Neural progenitor cell (in vitro differentiated cells): Measurements from ENCODE around the gene ATL3. TPM values are rescaled to one million over a fixed set of nuclear protein-coding genes. Genes with fewer than 3 reads are reported as not detected.

Experiments
- DNase-seq: peaks from one replicate; pipeline ENCODE4 v3.0.0-alpha.2; 2016; ENCODE audit warnings: low spot score
- H2AFZ ChIP-seq: fragments of 200-600 bp; sonication (generic); replicated peaks from 2 replicates; pipeline ENCODE4 v1.6.1; 2016; ENCODE audit warnings: antibody characterized with exemption
- H3F3A ChIP-seq: fragments of 200-600 bp; sonication (generic); 2 replicates; pipeline ENCODE4 v1.6.1; 2016; ENCODE audit warnings: antibody characterized with exemption, low read depth
- H3K27ac ChIP-seq: fragments of 200-600 bp; sonication (generic); 2 replicates; pipeline ENCODE4 v1.5.1; 2016; ENCODE audit warnings: mild to moderate bottlenecking
- H3K27me3 ChIP-seq: fragments of 200-600 bp; sonication (generic); 2 replicates; pipeline ENCODE4 v1.6.1; 2016; ENCODE audit warnings: mild to moderate bottlenecking, moderate library complexity
- H3K36me3 ChIP-seq: fragments of 200-600 bp; sonication (generic); 2 replicates; pipeline ENCODE4 v1.5.1; 2016
- H3K4me1 ChIP-seq: fragments of 200-600 bp; sonication (generic); 2 replicates; pipeline ENCODE4 v1.6.1; 2016; ENCODE audit warnings: mixed run types
- H3K4me2 ChIP-seq: fragments of 200-600 bp; sonication (generic); 2 replicates; pipeline ENCODE4 v1.6.1; 2016
- H3K4me3 ChIP-seq: fragments of 200-600 bp; sonication (generic); 2 replicates; pipeline ENCODE4 v1.5.1; 2016
- H3K79me2 ChIP-seq: fragments of 200-600 bp; sonication (generic); 2 replicates; pipeline ENCODE4 v1.6.1; 2016; ENCODE audit warnings: low read depth
- H3K9ac ChIP-seq: fragments of 200-600 bp; sonication (generic); 2 replicates; pipeline ENCODE4 v1.6.1; 2016
- H3K9me3 ChIP-seq: fragments of 200-600 bp; sonication (generic); 2 replicates; pipeline ENCODE4 v1.5.1; 2016; ENCODE audit warnings: low read depth
- H4K20me1 ChIP-seq: fragments of 200-600 bp; sonication (generic); 2 replicates; pipeline ENCODE4 v1.6.1; 2016; ENCODE audit warnings: low read depth
- H3K27ac Mint-ChIP-seq: 3 replicates; pipeline ENCODE4 v1.8.0; 2021; ENCODE audit warnings: mixed read lengths
- H3K27me3 Mint-ChIP-seq: 2 replicates; pipeline ENCODE4 v1.8.0; 2022; ENCODE audit warnings: low read depth, mild to moderate bottlenecking, inconsistent platforms, moderate library complexity, mixed read lengths; ENCODE audit not compliant: insufficient read depth
- H3K36me3 Mint-ChIP-seq: 3 replicates; pipeline ENCODE4 v1.8.0; 2021; ENCODE audit warnings: mixed read lengths
- H3K4me1 Mint-ChIP-seq: 3 replicates; pipeline ENCODE4 v1.8.0; 2021; ENCODE audit warnings: mixed read lengths
- H3K4me3 Mint-ChIP-seq: 3 replicates; pipeline ENCODE4 v1.8.0; 2021; ENCODE audit warnings: mild to moderate bottlenecking, moderate library complexity, mixed read lengths
- H3K9me3 Mint-ChIP-seq: 3 replicates; pipeline ENCODE4 v1.8.0; 2020; ENCODE audit warnings: mixed read lengths
- CTCF ChIP-seq: fragments of 200-600 bp; sonication (generic); IDR thresholded peaks from 2 replicates; pipeline ENCODE4 v1.5.1; 2017; ENCODE audit warnings: antibody characterized with exemption, mild to moderate bottlenecking
- EZH2 ChIP-seq: fragments of 200-600 bp; sonication (generic); IDR thresholded peaks from 2 replicates; pipeline ENCODE4 v1.6.1; 2017; ENCODE audit warnings: antibody characterized with exemption, mild to moderate bottlenecking, moderate library complexity
- EZH2phosphoT487 ChIP-seq: fragments of 200-600 bp; sonication (generic); IDR thresholded peaks from 2 replicates; pipeline ENCODE4 v1.6.1; 2017; ENCODE audit warnings: antibody characterized with exemption
- total RNA-seq: library from RNA; depleted of rRNA; stranded (reverse); fragments of >200 nt; gene quantifications from 2 replicates; pipeline ENCODE4 v1.2.3, GENCODE V29; 2015; ENCODE audit warnings: low replicate concordance

The ATL3 gene
- total RNA-seq, 1 donor from 2014 or later: 19.5 TPM

DNA sequence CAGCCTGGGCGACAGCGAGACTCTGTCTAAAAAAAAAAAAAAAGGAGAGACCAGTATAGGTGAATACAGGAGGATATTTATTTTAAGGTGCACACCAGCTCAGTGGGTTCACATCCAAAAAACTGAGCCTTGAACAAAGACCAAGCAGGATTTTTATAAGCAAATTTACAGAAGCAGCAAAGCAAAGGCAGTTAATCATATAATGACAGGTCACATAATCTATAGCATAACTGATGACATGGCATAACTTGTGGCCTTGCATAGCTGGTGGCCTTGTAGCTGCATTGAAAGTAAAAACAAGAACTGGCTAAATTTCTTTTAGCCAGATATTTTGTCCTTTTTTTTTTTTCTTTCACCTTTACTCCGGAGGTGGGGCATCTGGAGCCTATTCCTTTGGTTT, 54.2 kb downstream of the ATL3 start:
- Histone ChIP-seq H2AFZ (no peak overlapping the region), H3K27me3 (peaks cover 29% of the 10 kb centered on the region), H3K4me3 (no peak overlapping the region), H4K20me1 (no peaks in the 10 kb centered on the region), H3K4me2 (no peak overlapping the region), H3K4me1 (peaks cover 7% of the 10 kb centered on the region), H3K27ac (no peak overlapping the region), H3F3A (peaks cover 26% of the 10 kb centered on the region), H3K36me3 (no peaks in the 10 kb centered on the region), H3K9me3 (no peaks in the 10 kb centered on the region), H3K9ac (no peak overlapping the region), H3K79me2 (no peaks in the 10 kb centered on the region)
- H3K9me3 Mint-ChIP-seq: no peaks in the 10 kb centered on the region
- H3K4me3 Mint-ChIP-seq: no peak overlapping the region
- peaks cover 14% of the 10 kb centered on the region for H3K27me3 Mint-ChIP-seq
- peaks cover 4% of the 10 kb centered on the region for H3K4me1 Mint-ChIP-seq
- DNase-seq: no peak
- TF ChIP-seq EZH2: no peak
- TF ChIP-seq EZH2phosphoT487: no peak
- TF ChIP-seq CTCF: no peak
- no peaks in the 10 kb centered on the region for H3K36me3 Mint-ChIP-seq
- no peak overlapping the region for H3K27ac Mint-ChIP-seq

DNA sequence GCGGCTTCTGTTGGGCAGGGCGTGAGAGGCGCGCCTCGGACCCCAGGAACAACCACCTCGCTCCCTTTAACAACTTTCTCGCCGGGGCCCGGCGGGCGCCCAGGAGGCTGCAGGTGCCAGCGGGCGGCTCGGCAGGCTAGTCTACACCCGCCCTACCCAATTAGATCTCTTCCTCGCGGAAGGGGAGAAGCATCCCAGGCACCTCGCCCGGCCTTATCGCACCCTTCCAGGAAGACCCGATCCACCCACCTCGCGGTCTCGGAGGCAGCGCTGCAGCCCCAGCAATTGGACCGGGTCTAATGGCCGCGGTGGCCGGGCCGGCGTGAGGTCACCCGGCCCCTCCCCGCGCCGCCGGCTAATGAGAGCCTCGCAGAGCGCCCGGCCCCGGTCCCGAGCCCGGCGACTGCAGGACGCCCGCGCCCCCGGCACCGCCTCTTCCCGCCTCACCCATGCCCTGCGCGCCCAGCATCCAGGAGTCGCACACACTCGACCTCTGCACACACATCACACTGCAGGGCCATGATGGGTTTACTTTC, 57.0 kb downstream of the ATL3 start, which contains the start of gene PLAAT3:
Gene PLAAT3, minus strand, starts transcription at position 298 of the 536 bp plus-strand sequence. CDS start 419 bp downstream, outside the sequence.
- no peaks in the 10 kb centered on the region for H4K20me1 ChIP-seq
- H3K27ac Mint-ChIP-seq: no peak within 1 kb of the TSS
- no peak within 1 kb of the TSS for H3K27ac ChIP-seq
- H3K4me3 ChIP-seq: peak within 1 kb of the TSS; percentile 59
- no peaks in the 10 kb centered on the region for H3K36me3 Mint-ChIP-seq
- H3F3A ChIP-seq: peaks cover 35% of the 10 kb centered on the region
- peak within 1 kb of the TSS; percentile 97 for H3K4me2 ChIP-seq
- peak within 1 kb of the TSS; percentile 86 for H3K4me3 Mint-ChIP-seq
- no peaks in the 10 kb centered on the region for H3K9me3 Mint-ChIP-seq
- peak; percentile 76 for DNase-seq
- H3K36me3 ChIP-seq: no peaks in the 10 kb centered on the region
- H3K79me2 ChIP-seq: no peaks in the 10 kb centered on the region
- TF ChIP-seq EZH2phosphoT487: no peak
- TF ChIP-seq CTCF: no peak
- peak; percentile 46 for TF ChIP-seq EZH2
- H3K9ac ChIP-seq: no peak within 1 kb of the TSS
- no peaks in the 10 kb centered on the region for H3K9me3 ChIP-seq
- H2AFZ ChIP-seq: peak within 1 kb of the TSS; percentile 93
- H3K27me3 Mint-ChIP-seq: peaks cover 30% of the 10 kb centered on the region
- peaks cover 12% of the 10 kb centered on the region for H3K4me1 ChIP-seq
- H3K27me3 ChIP-seq: peaks cover 38% of the 10 kb centered on the region
- peaks cover 20% of the 10 kb centered on the region for H3K4me1 Mint-ChIP-seq

DNA sequence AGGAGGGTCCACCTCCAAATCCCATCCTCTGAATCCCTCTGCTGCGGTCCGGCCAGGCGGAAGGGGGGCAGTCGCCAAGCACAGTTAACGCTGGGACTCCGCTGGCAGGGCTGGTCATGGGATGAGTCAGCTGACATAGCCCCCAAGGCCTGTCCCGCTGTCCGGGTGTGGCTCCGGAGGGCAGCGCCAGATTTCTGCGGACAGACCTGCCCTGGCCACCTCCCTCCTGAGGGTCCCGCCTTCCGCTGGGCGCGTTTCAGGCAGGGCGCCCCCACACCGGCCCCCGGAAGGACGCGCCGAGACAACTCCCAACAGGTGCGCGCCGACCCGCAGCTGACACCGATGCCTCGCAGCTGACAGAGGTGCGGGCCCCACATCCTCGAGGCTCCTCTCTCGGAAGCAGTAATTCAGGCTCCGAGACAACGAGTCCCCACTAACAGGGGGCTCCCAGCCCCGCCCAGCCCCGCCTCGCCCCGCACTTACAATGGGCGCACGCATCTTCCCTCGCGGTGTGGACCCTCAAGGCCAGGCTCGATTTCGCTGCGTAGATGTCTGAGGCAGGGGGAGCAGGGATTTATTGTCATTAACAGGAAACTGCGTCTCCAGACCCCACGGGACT, 57.5 kb downstream of the ATL3 start:
- peaks cover 12% of the 10 kb centered on the region for H3K4me1 ChIP-seq
- peaks cover 38% of the 10 kb centered on the region for H3K27me3 ChIP-seq
- H3K4me3 Mint-ChIP-seq: peak overlapping the region; percentile 86
- H3K27ac Mint-ChIP-seq: no peak overlapping the region
- peaks cover 20% of the 10 kb centered on the region for H3K4me1 Mint-ChIP-seq
- H2AFZ ChIP-seq: peak overlapping the region; percentile 93
- H3K27ac ChIP-seq: no peak overlapping the region
- H3K36me3 ChIP-seq: no peaks in the 10 kb centered on the region
- peak overlapping the region; percentile 59 for H3K4me3 ChIP-seq
- H3K9me3 ChIP-seq: no peaks in the 10 kb centered on the region
- no peaks in the 10 kb centered on the region for H3K36me3 Mint-ChIP-seq
- H3K79me2 ChIP-seq: no peaks in the 10 kb centered on the region
- peak; percentile 62 for DNase-seq
- no peak overlapping the region for H3K9ac ChIP-seq
- peak overlapping the region; percentile 97 for H3K4me2 ChIP-seq
- no peak for TF ChIP-seq CTCF
- peaks cover 35% of the 10 kb centered on the region for H3F3A ChIP-seq
- H4K20me1 ChIP-seq: no peaks in the 10 kb centered on the region
- H3K9me3 Mint-ChIP-seq: no peaks in the 10 kb centered on the region
- H3K27me3 Mint-ChIP-seq: peaks cover 31% of the 10 kb centered on the region
